Mesendoderm (in vitro differentiated cells): Measurements from ENCODE around the gene GNG11.
"Not testable (repeated sequence)": the region's sequence is repeated elsewhere in the genome, so short reads cannot be mapped to it uniquely, and the experiment has no call there.

Source experiments
- DNase-seq: peaks from one replicate; pipeline ENCODE4 v3.0.0; 2013
- H2AK5ac ChIP-seq: 2 replicates; pipeline ENCODE4 v1.6.1; 2013; ENCODE audit warnings: low read length, inconsistent platforms
- H2BK120ac ChIP-seq: 2 replicates; pipeline ENCODE4 v1.6.1; 2013; ENCODE audit warnings: low read depth, mild to moderate bottlenecking, low read length, moderate library complexity, mixed read lengths
- H2BK15ac ChIP-seq: replicated peaks from 2 replicates; pipeline ENCODE4 v1.6.1; 2013; ENCODE audit warnings: low read depth, mild to moderate bottlenecking, moderate library complexity
- H2BK5ac ChIP-seq: 2 replicates; pipeline ENCODE4 v1.6.1; 2013; ENCODE audit warnings: low read length, inconsistent platforms
- H3K18ac ChIP-seq: 2 replicates; pipeline ENCODE4 v1.6.1; 2013; ENCODE audit warnings: mild to moderate bottlenecking, low read length, mixed read lengths
- H3K23ac ChIP-seq: one replicate; pipeline ENCODE4 v1.6.1; 2013; ENCODE audit warnings: low read length
- H3K27ac ChIP-seq: 2 replicates; pipeline ENCODE4 v1.5.1; 2013; ENCODE audit warnings: low read depth, mild to moderate bottlenecking, inconsistent platforms, low read length, moderate library complexity
- H3K27me3 ChIP-seq: 2 replicates; pipeline ENCODE4 v1.6.1; 2013; ENCODE audit warnings: low read length, control low read depth, mild to moderate bottlenecking, inconsistent platforms; ENCODE audit not compliant: insufficient read depth, poor library complexity
- H3K36me3 ChIP-seq: 2 replicates; pipeline ENCODE4 v1.6.1; 2013; ENCODE audit warnings: low read length, inconsistent platforms; ENCODE audit not compliant: control insufficient read depth, insufficient read depth
- H3K4ac ChIP-seq: one replicate; pipeline ENCODE4 v1.6.1; 2013; ENCODE audit warnings: low read depth, mild to moderate bottlenecking, low read length, moderate library complexity
- H3K4me1 ChIP-seq: 2 replicates; pipeline ENCODE4 v1.6.1; 2013; ENCODE audit warnings: low read depth, low read length, inconsistent platforms; ENCODE audit not compliant: control insufficient read depth
- H3K4me2 ChIP-seq: 2 replicates; pipeline ENCODE4 v1.6.1; 2013; ENCODE audit warnings: low read length
- H3K4me3 ChIP-seq: 2 replicates; pipeline ENCODE4 v1.5.1; 2013; ENCODE audit warnings: mild to moderate bottlenecking, low read length
- H3K56ac ChIP-seq: one replicate; pipeline ENCODE4 v1.6.1; 2013; ENCODE audit warnings: low read length
- H3K79me1 ChIP-seq: 2 replicates; pipeline ENCODE4 v1.6.1; 2013; ENCODE audit warnings: low read length, inconsistent platforms
- H3K79me2 ChIP-seq: 2 replicates; pipeline ENCODE4 v1.6.1; 2013; ENCODE audit warnings: mild to moderate bottlenecking, low read length; ENCODE audit not compliant: control insufficient read depth, insufficient read depth
- H3K9ac ChIP-seq: 2 replicates; pipeline ENCODE4 v1.6.1; 2013; ENCODE audit warnings: low read length, inconsistent platforms
- H4K5ac ChIP-seq: one replicate; pipeline ENCODE4 v1.6.1; 2013; ENCODE audit warnings: low read length
- H4K8ac ChIP-seq: one replicate; pipeline ENCODE4 v1.6.1; 2013; ENCODE audit warnings: low read depth, mild to moderate bottlenecking, control low read depth, low read length, moderate library complexity
- WGBS: extraction: QIAGEN DNeasy Blood & Tissue Kit; methylation state at CpG from one replicate; pipeline ENCODE4 v1.1.7; 2013; ENCODE audit warnings: low lambda C conversion rate, missing lambda C conversion rate; ENCODE audit not compliant: insufficient coverage; ENCODE audit errors: extremely low coverage; 5-methylcytosine and 5-hydroxymethylcytosine counted together

The GNG11 gene

DNA sequence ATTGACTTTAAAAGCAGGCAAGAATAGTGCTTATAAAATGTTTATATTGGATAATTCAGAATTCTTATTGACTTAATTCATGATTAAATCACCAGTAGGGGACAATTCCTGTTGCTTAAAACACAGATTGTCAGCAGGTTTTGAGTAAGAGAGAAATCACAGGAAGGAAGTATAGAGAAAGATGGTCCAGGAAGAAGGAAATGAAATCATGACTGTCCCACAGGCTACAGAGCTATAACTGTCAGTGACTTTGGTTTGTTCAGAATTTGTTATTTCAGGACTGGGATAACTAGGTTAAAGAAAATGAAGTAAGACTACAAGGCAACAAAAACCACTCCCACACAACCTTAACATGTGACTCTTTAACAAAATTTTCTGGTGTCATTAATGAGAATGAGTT lies 8.3 kb upstream of the GNG11 start:
- no peak overlapping the region for H3K56ac ChIP-seq
- no peaks in the 10 kb centered on the region for H3K4me1 ChIP-seq

DNA sequence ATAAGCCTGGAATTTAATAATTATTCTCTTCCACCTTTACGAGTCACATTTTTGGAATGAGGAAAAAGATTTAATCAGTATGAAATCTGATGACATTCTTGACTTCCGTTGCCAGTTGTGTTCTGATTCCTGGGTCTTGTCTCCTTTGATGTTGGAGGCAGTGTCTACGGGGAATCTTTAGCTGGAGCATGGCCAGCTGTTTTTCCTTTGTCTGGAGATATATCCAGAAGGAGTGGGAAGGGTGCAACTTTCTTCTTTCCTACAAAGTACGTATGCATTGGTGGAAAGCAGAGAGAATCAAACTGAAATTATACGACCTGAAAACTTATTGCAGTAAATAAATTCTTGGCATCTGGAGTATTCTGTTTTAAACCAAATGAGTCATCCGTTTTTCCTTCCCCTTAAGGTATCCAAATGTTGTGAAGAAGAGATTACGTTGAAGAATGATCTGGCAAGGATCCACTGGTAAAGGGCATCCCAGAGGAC lies 6.9 kb upstream of the GNG11 start:
- H3K79me1 ChIP-seq, result no peaks in the 10 kb centered on the region
- H3K23ac ChIP-seq, result no peak overlapping the region
- no peaks in the 10 kb centered on the region for H3K27me3 ChIP-seq
- H3K36me3 ChIP-seq, result no peaks in the 10 kb centered on the region
- no peak overlapping the region for H2BK15ac ChIP-seq
- H2BK5ac ChIP-seq, result no peak overlapping the region
- no peak overlapping the region for H4K8ac ChIP-seq
- no peak overlapping the region for H3K18ac ChIP-seq
- H3K4ac ChIP-seq, result no peak overlapping the region
- no peaks in the 10 kb centered on the region for H3K79me2 ChIP-seq
- H3K9ac ChIP-seq, result no peak overlapping the region
- no peak overlapping the region for H3K56ac ChIP-seq
- no peak overlapping the region for H3K4me3 ChIP-seq
- no peak overlapping the region for H2BK120ac ChIP-seq
- H4K5ac ChIP-seq, result no peak overlapping the region
- WGBS, result no CpG with 5 or more reads among the region's 7 CpGs
- no peak overlapping the region for H3K27ac ChIP-seq
- peak; percentile 42 for DNase-seq
- H3K4me1 ChIP-seq, result no peaks in the 10 kb centered on the region
- no peak overlapping the region for H3K4me2 ChIP-seq
- no peak overlapping the region for H2AK5ac ChIP-seq

More for the DNA sequence above, 8.3 kb upstream of the GNG11 start:
- Histone ChIP-seq H3K4ac (no peak overlapping the region), H2BK15ac (no peak overlapping the region), H3K4me2 (no peak overlapping the region), H3K23ac (no peak overlapping the region), H3K9ac (no peak overlapping the region), H3K27me3 (no peaks in the 10 kb centered on the region), H3K36me3 (no peaks in the 10 kb centered on the region), H2BK120ac (no peak overlapping the region), H4K8ac (no peak overlapping the region), H3K79me2 (no peaks in the 10 kb centered on the region), H2BK5ac (no peak overlapping the region), H2AK5ac (no peak overlapping the region), H3K27ac (no peak overlapping the region), H3K18ac (no peak overlapping the region), H4K5ac (no peak overlapping the region), H3K4me3 (no peak overlapping the region), H3K79me1 (no peaks in the 10 kb centered on the region)
- DNase-seq, result no peak

DNA sequence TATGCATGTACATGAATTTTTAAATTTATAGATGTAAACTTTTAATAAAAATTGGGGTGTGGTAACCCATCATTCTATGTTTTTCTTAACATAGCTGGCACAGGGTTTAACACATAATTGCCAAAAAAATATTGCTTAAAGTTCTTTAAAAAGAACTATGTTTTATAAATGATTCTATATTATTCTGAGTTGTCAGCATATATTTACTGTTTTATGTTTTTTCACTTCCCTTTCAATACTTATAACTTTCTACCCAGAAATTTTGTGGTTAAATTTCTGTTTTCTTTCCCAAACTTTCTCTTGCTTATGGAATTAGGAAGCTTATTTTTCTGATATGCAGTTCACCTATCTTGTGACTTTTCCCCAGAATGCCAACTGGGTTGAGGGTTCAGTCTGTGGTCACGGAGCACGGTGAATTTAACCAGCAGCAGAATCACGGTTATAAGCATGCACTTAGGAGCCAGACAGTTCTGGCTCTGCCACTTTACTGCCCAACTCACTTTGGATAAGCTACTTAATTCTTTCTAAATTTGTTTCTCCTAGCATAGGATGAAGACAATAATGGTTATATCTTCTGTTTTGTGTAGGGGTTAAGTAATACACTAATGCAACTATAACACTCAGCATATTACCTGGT lies 6.2 kb upstream of the GNG11 start:
- H3K79me2 ChIP-seq, H3K36me3 ChIP-seq, H3K18ac ChIP-seq, H2BK15ac ChIP-seq, H3K4me1 ChIP-seq, H3K4ac ChIP-seq, DNase-seq, H4K8ac ChIP-seq, H3K27ac ChIP-seq, H3K23ac ChIP-seq, H3K79me1 ChIP-seq, H4K5ac ChIP-seq, H3K56ac ChIP-seq, H2AK5ac ChIP-seq, H2BK120ac ChIP-seq, H3K4me2 ChIP-seq, H2BK5ac ChIP-seq, H3K4me3 ChIP-seq, H3K27me3 ChIP-seq, H3K9ac ChIP-seq: not testable (repeated sequence)
- WGBS, result no CpG with 5 or more reads among the region's 3 CpGs

DNA sequence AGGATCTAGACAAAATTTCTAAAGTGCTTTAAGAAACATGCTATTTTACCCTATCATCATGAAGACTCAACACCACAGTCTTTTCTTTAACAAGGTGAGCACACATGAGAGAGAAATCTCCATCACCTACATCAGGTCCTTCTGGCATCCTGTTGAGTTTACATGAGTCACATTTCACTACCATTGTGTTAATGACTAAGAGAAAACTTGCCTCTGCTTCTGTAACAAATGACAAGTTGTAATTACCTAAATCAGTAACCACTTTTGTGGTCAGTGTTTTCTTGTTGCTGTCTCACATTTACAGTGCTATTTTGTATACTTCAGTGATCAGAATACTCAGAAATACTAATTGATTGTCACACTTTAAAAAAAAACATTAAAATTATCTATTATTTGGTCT lies 5.6 kb upstream of the GNG11 start:
- not testable (repeated sequence) for H3K23ac ChIP-seq, H3K27ac ChIP-seq, H3K18ac ChIP-seq, H3K9ac ChIP-seq, H3K27me3 ChIP-seq, H3K4me1 ChIP-seq, H3K79me2 ChIP-seq, H4K5ac ChIP-seq, H3K56ac ChIP-seq, DNase-seq, H2BK15ac ChIP-seq, H4K8ac ChIP-seq, H3K4me2 ChIP-seq, H3K36me3 ChIP-seq, H3K79me1 ChIP-seq, H2BK120ac ChIP-seq, H3K4me3 ChIP-seq, H2AK5ac ChIP-seq, H3K4ac ChIP-seq, H2BK5ac ChIP-seq

DNA sequence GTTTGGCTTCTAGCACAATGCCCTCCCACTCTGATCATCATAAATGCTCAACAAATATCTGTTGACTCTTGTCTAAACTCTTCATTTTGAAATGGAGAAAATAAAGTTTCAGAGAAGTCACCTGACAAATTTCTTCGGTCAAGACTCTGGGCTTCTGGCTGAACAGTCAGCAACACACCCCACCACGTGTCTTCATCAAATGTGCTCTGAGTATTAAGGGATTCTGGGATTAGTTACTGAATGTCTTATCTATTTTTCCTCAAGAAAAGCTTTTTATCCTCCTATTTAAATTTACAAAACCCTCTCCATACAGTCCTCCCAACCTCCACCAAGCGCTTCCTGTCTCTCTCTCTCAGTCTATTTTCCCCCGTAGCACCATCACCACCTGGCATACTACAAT lies 5.2 kb upstream of the GNG11 start:
- not testable (repeated sequence) for H3K4me2 ChIP-seq, H4K8ac ChIP-seq, H3K18ac ChIP-seq, H2BK120ac ChIP-seq, H3K9ac ChIP-seq, H3K27ac ChIP-seq, H3K4me3 ChIP-seq, H3K4me1 ChIP-seq, H2AK5ac ChIP-seq, H3K4ac ChIP-seq, H2BK5ac ChIP-seq, H4K5ac ChIP-seq, DNase-seq, H3K79me2 ChIP-seq, H3K23ac ChIP-seq, H2BK15ac ChIP-seq, H3K79me1 ChIP-seq, H3K56ac ChIP-seq, H3K27me3 ChIP-seq, H3K36me3 ChIP-seq
- no CpG with 5 or more reads among the region's 4 CpGs for WGBS

DNA sequence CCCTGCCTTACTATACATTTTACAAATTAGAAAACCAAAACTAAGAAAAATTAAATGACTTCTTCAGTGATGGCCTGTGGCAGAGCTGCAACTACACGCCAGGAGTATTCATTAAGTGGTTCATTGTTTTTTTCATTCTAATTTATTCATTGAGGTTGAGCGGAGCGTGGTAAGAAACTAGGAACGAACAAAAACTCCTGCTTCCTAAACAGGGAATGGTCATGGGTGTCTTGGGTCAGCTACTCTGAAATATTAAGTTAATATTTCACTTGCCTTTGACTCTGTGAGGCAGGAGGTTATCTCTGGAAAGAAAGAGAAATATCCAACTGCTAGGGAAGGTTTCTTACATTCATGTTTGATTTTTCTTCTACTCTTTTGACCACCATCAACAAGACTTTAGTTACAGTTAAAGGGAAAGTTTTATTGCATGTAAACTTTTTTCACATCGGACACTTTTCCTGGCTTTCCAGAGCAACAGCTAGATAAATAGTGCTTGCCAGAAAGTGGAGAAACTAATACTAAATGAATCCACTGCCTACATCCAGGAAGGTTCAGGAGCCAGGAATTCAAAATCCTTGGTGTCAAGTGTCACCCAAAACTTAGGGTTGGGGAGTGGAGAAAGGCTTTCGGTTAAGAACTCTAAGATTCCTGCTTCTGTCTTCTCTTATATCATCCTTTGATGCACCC lies 896 bp upstream of the GNG11 start:
- H3K23ac ChIP-seq, result no peak overlapping the region
- no peaks in the 10 kb centered on the region for H3K79me2 ChIP-seq
- H4K5ac ChIP-seq, result no peak overlapping the region
- peaks cover 2% of the 10 kb centered on the region for H3K4me1 ChIP-seq
- no peak overlapping the region for H3K18ac ChIP-seq
- H3K4me2 ChIP-seq, result no peak overlapping the region
- no peaks in the 10 kb centered on the region for H3K36me3 ChIP-seq
- no peak for DNase-seq
- WGBS, result no CpG with 5 or more reads among the region's 6 CpGs
- no peak overlapping the region for H4K8ac ChIP-seq
- H3K56ac ChIP-seq, result no peak overlapping the region
- no peak overlapping the region for H2BK120ac ChIP-seq
- no peaks in the 10 kb centered on the region for H3K27me3 ChIP-seq
- H3K79me1 ChIP-seq, result no peaks in the 10 kb centered on the region
- no peak overlapping the region for H3K4me3 ChIP-seq
- no peak overlapping the region for H3K4ac ChIP-seq
- no peak overlapping the region for H2BK5ac ChIP-seq
- no peak overlapping the region for H2BK15ac ChIP-seq
- H2AK5ac ChIP-seq, result no peak overlapping the region
- H3K27ac ChIP-seq, result no peak overlapping the region
- H3K9ac ChIP-seq, result no peak overlapping the region
